COLO668 (cell line): ENCODE results near the gene PEAK1.

Experiments
- DNase-seq: peaks from one replicate; lab custom pipeline; 2025; ENCODE audit not compliant: unreplicated experiment; lab: John Stamatoyannopoulos, UW

The PEAK1 gene

GRCh38 chr15:77098572-77098971 is 321.3 kb downstream of the PEAK1 start:
- DNase-seq: no peak

DNA sequence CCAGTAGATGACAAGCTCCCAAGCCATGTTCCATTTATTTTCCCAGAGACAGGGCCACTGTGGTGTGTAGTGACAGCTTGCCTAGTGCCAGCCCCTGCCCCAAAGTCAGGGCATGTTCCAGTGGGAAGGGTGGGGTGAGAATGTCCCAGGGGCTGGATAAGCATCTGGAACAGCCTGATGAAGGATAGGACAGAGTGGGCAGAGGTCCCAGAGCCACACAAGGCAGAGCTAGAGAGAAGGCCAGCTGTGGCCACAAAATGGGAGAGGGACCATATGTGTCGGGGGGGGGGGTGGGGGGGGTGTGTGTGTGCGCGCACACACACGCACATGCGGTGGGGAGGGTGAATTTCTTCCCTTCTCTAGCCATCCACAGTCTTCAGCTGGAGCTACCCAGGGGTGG is 322.0 kb downstream of the PEAK1 start:
- DNase-seq: no peak

GRCh38 chr15:77097248-77097721 is 322.6 kb downstream of the PEAK1 start:
- no peak for DNase-seq

DNA sequence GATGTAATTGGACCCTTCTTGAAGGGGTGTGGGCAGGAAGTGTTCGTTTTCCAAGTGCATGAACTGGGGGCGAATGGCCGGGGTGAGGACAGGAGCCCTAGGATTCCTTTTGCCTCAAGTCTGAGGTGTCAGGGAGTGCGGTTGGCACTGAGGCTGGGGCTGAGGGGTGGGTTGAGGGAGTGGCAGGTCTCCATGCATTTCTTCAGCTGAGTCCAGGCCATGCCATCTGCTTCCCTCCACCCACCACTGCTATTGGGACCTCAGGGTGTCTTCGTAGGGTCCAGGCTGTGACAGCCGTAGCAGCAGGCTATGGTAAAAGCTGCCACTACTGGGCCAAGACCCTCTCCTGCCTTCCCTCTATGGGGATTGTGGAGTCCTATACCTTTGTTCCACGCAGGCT is 323.4 kb downstream of the PEAK1 start:
- DNase-seq: no peak

- no peak for DNase-seq
Measured at GRCh38 chr15:77096138-77096537, 323.8 kb downstream of the PEAK1 start.

- peak; percentile 7 for DNase-seq
Measured at GRCh38 chr15:77094397-77095030, 325.4 kb downstream of the PEAK1 start.

DNA sequence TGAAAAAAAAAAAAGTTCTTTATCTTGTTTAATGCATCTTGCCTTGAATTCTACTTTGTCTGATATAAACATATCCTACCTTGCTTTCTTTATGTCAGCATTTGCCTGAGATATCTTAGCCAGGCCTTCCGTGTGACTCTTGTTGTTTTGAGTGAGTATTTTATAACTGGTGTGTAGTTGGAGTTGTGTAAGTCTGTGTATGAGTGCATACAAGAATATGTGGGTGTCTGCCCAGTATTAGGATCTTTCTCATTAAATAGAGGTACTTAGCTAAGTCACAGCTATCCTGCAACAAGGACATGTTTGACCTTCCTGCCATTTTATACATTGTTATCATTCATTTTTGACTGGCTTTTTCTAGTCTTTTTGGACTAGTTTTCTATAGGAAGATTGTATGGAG is 326.5 kb downstream of the PEAK1 start:
- no peak for DNase-seq

- no peak for DNase-seq
Measured at GRCh38 chr15:77091097-77091496, 328.8 kb downstream of the PEAK1 start.

- no peak for DNase-seq
Measured at GRCh38 chr15:77087213-77087612, 332.7 kb downstream of the PEAK1 start.

DNA sequence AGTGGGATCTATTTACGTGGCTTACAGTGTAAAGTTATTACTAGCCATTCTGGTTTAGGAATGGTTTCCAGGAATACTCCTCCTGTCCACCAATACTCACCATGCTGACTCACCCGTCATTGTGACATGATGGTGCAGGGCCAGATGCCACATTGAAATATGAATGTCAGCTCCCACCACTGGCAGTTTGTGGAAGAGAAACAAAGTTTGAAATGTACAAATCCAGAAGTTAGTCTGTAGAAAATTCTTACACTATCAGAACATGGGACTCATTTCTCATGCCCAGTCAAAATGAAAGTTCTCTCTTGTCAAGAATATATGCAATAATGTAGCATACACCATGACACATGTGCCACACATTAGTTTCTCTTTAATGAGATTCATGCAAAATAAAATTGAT is 334.6 kb downstream of the PEAK1 start:
- no peak for DNase-seq

DNA sequence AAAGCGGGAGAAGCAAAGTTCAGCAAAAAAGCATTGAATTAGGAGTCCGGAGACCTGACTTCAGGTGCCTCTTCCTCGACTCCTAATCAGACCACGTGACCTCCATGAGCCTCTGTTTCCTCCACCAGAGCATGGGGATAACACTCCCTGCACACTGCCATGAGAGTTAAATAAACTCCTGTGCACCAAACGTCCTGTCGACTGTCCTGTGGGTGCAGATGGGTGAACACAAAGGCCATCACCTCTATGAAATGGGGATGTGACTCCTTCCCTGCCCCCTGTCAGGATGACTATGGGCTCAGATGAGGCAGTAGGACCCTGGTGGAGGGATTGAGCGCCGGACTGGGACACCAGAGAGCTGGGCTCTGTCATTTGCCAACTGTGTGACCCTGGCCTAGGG is 335.5 kb downstream of the PEAK1 start:
- no peak for DNase-seq

DNA sequence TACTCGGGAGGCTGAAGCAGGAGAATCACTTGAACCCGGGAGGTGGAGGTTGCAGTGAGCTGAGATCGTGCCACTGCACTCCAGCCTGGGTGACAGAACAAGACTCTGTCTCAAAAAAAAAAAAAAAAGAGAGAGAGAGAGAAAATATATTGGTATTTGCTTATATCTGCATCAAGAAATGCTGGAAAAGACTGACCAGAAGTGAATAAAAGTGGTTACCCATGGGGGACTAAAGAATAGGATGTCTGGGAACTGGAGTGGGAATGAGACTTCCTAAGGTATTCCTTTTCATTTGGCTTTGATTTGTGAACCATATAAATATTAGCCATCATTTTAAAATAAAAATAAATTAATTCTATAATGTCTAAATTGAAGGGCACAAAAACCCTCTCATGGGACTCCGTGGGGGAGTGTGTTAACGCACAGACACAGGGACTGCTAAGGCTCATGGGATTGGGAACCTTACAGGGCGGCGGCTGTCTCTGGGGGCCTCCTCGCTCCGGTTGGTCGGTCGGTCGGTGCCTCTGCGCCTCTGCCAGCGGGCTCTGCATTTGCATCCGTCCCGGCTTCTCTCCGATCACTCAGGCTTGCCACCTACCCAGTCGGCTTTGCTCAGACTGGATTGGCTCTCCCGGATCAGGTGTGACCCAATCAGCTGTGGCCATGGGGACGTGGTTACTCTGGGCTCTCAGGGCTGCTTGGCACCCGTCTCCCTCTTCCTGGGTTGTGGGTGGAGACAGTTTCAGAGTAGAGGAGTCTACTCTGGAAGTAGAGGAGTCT is 336.3 kb downstream of the PEAK1 start:
- peak; percentile 41 for DNase-seq

- no peak for DNase-seq
Measured at GRCh38 chr15:77081971-77082370, 337.9 kb downstream of the PEAK1 start.

GRCh38 chr15:77076323-77076915 is 343.5 kb downstream of the PEAK1 start:
- no peak for DNase-seq

- DNase-seq: no peak
Measured at GRCh38 chr15:77075528-77075927, 344.4 kb downstream of the PEAK1 start.

DNA sequence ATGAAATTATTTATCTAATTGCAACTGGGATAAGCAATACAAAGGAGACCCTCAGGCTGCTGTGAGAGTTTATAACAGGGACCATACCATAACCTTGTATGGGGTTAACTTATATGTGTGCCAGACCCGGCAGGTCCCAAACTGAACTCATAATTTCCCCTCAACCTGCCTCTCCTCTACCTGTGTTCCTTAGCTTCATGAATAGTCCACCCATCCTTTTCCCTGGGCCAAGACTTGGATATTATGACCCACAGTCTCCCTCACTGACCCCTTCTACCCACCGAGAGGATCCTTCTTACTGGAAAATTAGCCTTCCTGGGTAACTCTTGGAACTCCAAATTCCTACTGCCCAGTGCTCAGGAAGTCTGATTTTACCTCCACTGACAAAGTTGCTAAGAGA is 345.6 kb downstream of the PEAK1 start:
- DNase-seq: no peak

DNA sequence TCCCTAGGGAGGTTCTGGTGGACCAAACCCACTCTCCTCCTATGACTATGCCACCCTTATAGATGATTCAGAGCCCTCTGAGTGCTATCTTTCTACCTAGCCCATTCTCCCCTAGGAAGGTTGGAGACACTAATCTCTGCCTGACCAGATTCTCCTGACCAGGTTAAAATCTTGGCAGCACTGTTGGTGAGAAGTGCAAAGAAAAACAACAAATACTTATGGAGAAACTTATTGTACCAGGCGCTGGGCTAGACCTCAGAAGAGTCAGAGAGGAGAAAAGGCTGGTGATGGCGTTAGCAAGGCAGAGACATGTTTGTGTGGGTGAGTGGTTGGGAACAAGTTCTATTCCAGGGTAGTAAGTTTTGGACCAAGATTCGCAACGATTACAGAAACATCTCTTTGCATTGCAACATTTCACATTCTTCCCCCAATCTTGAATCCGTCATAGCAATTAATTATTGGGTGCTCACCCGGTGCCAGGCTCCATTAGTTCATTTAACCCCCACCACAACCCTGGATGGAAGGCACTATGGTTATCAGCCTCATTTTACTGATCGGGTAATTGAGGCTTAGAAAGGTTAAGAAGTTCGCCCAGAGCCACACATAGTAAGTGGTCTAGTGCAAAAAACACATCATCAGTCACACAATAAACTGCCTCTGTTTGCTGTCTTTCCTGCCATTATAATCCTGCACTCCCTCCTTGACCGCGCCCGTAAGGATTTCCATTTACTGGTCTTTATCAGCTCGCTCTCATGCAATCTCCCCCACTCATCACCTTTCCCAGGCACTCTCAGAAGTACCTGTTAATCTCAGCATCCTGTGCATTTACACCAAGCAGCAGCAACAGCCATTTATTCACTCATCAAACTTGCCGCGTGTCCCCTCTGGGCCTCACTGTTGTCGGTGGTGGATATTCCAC is 348.3 kb downstream of the PEAK1 start:
- no peak for DNase-seq

DNA sequence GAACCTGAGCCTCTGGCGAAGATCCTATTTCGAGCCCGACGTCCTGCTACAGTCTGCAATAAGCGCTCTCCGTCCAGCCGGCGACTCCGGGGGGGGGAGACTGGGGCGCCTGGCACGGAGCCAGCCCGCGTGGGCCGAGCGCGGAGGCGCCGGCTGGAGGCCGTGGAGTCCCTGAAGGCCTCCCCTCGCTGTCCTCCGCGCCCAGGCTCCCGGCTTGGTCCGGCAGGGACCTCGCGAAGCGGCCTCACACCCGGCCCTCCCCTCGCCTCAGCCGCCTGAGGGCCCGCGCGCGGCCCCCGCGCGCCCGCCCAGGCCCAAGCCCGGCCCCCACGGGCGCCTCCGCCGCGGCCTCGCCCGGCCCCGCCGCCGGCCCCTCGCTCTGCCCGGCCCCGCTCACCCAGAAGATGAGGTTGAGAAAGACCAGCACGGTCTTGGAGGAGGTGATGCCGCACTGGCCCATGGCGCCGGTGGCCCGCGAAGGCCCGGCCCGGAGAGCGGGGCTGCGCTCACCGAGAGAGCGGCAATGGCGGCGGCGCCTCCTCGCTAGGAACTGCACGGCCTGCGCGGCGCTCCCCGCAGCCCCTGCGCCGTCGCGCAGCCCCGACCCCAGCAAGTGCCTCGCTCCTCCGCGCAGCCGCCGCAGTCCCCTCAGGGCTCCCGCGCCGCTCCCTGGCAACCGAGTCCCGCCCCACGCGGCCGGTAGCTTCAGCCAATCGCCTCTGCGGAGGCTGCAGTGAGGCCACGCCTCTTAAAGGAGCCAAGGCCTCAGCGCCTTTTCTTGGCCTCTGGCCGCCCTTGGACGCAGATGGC is 349.2 kb downstream of the PEAK1 start, which contains the start of gene TSPAN3:
TSS of gene TSPAN3 (minus strand) at position 615 of the 810 bp plus-strand sequence. CDS start at position 460, 155 bp downstream.
- DNase-seq: peak; percentile 93

- no peak for DNase-seq
Measured at GRCh38 chr15:77070180-77070494, 349.8 kb downstream of the PEAK1 start.

DNA sequence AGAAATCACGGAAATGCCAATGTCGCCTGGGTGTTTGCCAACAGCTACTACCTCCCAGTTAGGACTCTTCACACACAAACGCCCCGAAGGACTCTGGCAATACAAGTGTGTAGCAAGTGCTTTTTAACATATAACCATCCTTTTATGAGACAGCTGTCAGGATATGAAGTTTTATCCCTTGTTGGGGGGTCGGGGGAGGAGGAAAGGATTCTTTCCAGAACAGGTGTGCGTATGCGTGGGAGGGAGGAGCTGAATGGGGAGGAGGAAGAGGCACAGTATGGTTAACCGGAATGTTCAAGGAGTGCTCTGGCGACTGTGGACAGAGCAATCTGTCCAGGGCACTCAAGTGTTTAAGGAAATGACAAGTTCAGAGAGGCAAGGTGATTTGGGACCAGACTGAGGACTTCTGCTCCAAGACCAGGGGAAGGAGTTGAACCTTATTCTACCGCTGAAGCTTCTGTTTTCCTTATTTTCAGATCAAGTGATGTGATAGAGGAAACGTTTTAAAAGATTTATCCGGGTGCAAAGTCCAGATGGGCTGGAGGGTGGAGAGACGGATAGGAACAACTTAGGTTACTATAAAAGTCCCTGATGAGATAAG is 350.3 kb downstream of the PEAK1 start:
- DNase-seq: peak; percentile 20
